SK-N-SH treated with all-trans-retinoic acid at 6 μM for 48 hours (cell line): Measurements from ENCODE around the gene TMEM31.

ENCODE experiments used
- ESRRG ChIP-seq: fragments of 250-450 bp; sonication (Bioruptor Pico); IDR thresholded peaks from 2 replicates; pipeline ENCODE4 v1.6.1; 2021; ENCODE audit warnings: mild to moderate bottlenecking
- OSR1 ChIP-seq: fragments of 250-450 bp; sonication (Bioruptor Pico); IDR thresholded peaks from 2 replicates; pipeline ENCODE4 v1.8.0; 2022; ENCODE audit warnings: moderate library complexity, mild to moderate bottlenecking, inconsistent platforms
- SNAI2 ChIP-seq: fragments of 250-450 bp; sonication (Bioruptor Pico); IDR thresholded peaks from 2 replicates; pipeline ENCODE4 v1.5.0; 2020; ENCODE audit warnings: mild to moderate bottlenecking, moderate library complexity
- TSHZ2 ChIP-seq: fragments of 250-450 bp; sonication (Bioruptor Pico); IDR thresholded peaks from 2 replicates; pipeline ENCODE4 v1.5.0; 2020; ENCODE audit warnings: mild to moderate bottlenecking, moderate library complexity
- ZC3H10 ChIP-seq: fragments of 250-450 bp; sonication (Bioruptor Pico); IDR thresholded peaks from 2 replicates; pipeline ENCODE4 v1.5.1; 2021; ENCODE audit warnings: mild to moderate bottlenecking, moderate library complexity
- ZFP3 ChIP-seq: fragments of 250-450 bp; sonication (Bioruptor Pico); IDR thresholded peaks from 2 replicates; pipeline ENCODE4 v1.5.0; 2020; ENCODE audit warnings: mild to moderate bottlenecking, moderate library complexity

DNA sequence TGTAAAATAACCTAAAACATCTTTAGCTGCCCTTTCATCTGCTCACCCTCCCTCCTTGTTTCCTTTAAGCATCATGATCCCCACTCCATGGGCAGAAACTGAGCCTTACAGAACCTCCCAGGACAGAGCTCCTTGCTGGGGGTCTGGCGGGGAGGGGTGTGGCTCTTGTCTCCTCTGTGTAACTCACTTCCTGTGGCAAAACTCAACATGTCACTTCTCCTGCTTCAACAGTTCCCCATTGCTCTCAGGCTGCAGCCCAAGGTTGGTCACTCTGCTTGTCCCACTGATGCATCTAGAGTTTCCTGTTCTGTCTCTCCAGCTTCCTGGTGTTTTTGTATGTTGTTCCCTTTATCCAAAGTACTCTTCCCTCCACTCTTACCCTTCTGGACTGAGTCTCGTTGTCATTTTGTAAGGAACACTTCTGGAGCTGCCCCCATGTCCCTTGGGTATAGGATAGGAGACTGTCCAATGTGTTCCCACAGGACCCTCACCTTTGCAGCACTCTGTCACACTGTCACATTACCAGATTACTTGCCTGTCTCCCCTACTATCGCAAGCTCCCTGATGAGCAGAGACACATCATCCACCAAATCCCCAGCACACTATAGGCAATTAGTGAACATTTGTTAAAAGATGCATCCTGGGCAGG lies 19.6 kb downstream of the TMEM31 start:
- TF ChIP-seq ZFP3 (no peak), TSHZ2 (CRISPR knock-in tag) (no peak), OSR1 (CRISPR knock-in tag) (no peak), ZC3H10 (CRISPR knock-in tag) (no peak), ESRRG (CRISPR knock-in tag) (no peak), SNAI2 (CRISPR knock-in tag) (no peak)
